Renal cortex interstitium (tissue), 11 donors: ENCODE measurements around the gene DHRS12. TPM values are rescaled to one million over a fixed set of nuclear protein-coding genes. Genes with fewer than 3 reads are reported as not detected.

Source experiments
- DNase-seq, 11 donors: peaks; one replicate each; pipeline ENCODE4 v3.0.0-alpha.2; 2013; ENCODE audit warnings: low read depth in 9 of 11, low spot score in 4 of 11; ENCODE audit errors: extremely low read depth in 1 of 11
- polyA plus RNA-seq, 3 donors: library from polyadenylated mRNA; unstranded; fragments of 120-200 nt; gene quantifications; one replicate each; pipeline ENCODE4 v1.2.1, GENCODE V29; 2013; ENCODE audit not compliant: insufficient read length in 3 of 3

Gene DHRS12
- polyA plus RNA-seq, 3 donors: 16.9 to 25.4 (median 19.7) TPM

DNA sequence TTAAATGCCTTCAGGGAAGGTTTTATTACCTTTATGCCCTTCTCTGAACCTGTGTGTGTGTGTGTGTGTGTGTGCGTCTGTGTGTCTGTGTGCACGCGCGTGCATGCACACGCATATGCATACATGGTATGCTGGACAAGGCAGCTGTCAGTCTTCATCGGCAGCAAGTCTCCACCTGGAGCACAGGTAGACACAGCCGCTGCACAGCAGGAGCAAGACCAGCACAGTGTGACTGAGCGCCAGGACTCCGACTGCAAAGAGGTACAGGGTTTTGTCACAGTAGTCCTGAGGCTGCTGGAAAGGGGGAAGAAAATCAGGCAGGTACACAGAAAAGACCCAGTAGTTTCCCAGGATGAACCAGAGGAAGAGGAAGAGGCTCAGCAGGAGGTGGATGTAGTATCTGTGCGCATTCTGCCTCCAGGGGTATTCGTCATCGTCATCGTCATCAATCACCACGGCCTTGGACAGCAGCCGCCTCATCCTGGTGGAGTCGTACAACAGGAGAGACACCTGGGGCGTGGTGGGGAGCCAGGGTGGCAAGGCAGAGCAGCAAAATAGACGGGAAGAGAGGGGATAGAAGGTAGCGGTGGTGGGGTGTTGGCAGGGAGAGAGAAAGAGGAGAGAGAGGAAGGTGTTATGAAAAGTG is 12.8 kb upstream of the DHRS12 start:
- no peak for DNase-seq

DNA sequence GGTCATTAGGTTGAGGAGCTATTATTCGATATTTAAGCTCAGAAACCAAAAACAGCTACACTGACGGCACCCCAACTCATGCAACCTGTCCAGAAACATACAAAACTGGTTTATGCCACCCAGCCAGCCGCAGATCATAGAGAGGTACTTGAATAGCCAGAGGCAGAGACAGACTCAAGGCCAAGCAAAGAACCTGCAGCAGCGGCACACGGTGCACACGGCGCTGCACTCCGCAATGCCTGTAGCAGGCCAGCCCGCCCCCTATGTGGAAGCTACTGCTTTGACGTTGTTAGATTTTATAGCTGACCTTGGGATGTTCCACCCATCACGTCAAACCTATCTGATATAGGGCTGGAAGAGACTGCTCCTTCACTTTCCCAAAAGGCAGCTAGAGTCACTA is 11.9 kb upstream of the DHRS12 start:
- DNase-seq: no peak

DNA sequence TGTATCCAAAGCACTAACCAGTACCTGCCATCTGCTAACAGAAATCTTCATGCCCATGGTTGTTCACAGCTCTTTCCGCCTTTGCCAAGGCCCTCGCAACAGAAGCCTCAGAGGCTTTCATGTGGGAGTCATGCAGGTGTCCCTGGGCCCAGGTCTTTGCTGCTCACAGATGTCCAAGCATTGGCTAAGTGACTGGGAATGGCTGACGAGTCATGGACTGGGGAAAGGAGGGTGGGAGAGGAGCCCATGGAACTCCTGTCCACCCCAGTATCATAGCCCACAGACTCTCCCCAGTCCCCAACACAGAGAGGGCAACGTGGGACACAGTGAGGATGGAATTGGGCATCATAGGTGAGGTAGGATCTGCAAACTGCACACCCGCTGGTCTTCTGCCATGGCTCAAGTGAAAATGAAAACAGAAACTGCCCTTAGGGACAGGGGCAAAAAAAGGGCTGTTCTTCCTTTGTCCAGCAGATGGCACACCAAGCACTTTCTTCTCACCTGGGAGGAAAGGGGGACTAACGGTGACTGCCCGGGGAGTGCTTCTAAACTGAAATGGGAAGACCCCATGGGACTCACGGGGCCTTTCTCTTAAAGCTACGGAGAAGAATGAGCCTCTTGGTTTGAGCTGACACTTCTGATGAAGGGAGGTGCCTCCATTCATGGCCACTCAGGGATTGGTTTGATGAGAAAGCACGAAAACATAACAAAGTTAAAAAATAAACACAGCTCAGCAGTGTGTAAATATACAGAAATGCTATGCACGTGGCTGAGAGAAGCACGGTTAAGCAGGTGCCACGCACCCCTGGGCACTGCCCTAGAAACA is 11.1 kb upstream of the DHRS12 start:
- peak in 5 of 11 donors; percentile 36 to 63 (median 51) for DNase-seq

DNA sequence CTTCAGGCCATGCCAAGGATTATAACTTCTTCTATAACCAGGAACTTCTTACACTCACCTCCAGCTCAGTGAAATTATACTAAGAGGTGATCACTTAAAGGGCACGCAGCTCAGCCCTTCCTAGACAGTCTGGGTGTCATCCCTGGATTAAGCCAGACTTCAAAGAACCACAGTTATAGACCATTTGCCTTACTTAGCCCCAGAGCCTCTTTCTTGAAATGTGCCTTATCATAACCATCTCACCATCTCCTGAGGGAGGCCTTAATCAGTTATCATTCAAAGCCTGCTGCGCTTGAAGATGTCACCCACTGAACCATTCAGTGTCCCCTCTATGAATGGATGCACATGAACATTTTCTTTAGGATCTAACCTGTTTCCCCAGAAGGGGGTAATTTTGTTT is 10.1 kb upstream of the DHRS12 start:
- DNase-seq: no peak

DNA sequence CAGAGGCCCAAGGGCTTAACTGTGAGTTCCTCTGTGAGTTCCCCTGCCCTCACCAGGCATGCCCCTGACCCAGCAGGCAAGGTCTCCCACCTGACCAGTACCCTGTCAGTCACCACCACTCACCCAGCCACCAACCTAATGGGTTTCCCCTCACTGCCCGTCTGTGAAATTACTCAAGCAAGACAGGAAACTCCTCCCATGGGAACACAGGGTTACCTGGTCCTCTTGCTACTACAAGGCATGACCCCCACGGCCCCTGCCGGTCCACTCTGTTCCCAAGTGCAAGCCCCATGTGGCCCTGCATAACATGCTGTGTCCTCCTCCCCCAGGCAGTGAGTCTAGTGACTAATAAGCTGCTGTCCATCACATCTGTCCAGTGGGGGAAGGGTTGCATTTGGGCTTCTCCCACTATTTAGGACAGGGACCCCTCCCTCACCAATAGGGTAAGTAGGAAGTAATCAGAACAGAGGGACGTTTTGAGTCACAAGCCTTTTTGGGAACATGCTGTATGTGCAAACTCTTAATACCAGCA is 8.0 kb upstream of the DHRS12 start:
- no peak for DNase-seq

DNA sequence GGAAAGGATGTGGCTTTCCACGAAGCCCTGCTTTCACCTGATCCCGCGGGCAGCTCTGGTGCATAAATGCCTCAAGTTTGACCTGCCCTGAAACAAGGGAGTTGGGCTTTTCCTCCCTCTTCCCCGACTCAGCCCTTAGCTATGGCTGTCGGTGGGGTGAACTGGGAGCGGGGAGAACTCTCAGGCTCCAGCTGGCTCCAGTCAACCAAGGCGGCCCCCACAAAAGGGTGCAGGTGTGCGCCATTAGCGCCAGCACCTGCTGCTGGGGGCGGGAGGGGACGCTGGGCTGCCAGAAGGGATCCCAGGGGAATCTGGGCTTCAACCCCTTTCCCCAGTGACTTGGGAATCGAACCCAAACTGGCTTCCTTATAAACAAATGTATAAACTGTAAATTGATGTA is 7.1 kb upstream of the DHRS12 start:
- DNase-seq: no peak

DNA sequence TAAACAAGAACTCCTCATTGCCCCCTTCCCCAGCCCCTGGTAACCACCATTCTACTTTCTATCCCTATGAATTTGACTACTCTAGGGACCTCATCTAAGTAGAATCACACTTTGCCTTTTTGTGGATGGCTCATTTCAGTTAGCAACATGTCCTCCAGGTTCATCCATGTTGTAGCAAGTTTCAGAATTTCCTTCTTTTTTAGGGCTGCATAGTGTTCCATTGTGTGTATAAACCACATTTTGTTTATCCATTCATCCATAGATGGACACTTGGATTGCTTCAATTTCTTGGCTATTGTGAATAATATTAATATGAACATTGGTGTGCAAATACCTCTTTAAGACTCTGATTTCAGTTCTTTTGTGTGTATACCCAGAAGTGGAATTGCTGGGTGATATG is 4.8 kb upstream of the DHRS12 start:
- no peak for DNase-seq

DNA sequence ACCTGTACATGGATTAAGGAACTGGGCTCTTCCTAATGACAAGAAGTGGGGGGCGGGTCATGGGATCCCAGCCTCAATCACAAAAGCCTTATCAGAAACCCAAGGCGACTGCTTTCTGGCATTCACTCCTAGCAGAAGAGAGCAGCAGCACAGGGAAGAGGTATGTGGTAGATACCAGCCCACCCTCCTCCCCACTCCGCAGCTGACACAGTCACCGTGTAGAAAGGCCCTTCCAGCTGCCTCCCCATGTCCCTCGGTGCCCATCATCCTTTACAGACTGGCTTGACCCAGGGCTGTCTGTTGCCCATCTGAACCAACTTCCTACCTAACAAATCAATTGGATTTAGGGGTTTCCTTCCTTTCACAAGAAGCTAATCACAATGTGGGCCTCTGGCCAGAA is 3.1 kb upstream of the DHRS12 start:
- DNase-seq: no peak

DNA sequence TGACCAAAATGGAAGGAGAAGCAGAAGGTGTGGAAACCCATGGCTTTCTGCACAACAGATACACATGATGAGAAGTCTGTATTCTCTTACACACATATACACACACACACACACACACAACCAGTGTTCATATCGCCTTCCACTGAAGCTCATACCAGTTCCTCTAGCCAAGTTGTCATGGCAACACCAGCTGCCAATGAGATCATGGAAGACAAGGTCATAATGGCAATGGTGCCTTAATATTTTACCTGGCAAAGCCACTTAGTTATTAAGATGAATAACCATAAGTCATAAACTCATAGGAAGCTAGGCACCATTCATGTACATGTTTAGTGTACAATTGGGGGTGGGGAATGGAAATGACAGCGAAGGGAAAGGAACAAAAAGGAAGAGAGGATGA is 2.6 kb upstream of the DHRS12 start:
- DNase-seq: no peak

DNA sequence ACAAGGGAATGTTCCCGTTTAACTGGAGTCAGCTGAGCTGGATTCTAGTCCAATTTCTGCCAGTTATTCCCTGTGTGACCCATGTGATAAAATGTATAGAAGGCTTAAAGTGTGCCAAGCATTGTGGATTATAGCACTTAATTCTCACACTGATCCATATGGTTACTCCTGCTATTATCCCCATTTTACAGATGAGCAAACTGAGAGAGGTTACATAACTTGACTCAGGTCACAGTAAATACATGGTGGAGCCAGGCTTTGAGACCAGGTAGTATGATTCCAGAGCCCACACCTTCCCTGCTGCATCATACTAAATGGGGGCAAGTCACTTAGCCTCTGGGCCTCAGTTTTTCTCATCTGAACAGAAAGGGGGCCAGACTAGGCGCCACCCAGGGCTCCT is 2.0 kb upstream of the DHRS12 start:
- no peak for DNase-seq

DNA sequence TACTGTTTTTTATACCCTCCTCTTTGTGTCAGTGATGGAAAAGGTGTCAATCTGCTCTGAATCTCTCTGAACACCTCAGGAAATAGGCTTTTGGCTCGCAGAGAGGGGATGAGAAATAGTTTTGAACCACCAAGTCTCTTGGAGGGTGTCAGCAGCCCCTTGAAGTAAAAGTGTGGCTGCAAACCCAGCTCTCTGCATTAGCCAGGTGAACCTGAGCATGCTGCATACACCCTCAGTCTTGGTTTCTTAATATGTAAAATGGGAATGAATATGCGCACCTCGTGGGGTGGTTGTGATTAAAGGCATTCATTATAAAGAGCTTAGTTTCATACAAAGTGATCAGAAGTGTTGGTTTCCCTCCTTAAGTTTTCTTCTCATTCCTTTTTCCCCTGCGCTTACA is 1.4 kb upstream of the DHRS12 start:
- no peak for DNase-seq

DNA sequence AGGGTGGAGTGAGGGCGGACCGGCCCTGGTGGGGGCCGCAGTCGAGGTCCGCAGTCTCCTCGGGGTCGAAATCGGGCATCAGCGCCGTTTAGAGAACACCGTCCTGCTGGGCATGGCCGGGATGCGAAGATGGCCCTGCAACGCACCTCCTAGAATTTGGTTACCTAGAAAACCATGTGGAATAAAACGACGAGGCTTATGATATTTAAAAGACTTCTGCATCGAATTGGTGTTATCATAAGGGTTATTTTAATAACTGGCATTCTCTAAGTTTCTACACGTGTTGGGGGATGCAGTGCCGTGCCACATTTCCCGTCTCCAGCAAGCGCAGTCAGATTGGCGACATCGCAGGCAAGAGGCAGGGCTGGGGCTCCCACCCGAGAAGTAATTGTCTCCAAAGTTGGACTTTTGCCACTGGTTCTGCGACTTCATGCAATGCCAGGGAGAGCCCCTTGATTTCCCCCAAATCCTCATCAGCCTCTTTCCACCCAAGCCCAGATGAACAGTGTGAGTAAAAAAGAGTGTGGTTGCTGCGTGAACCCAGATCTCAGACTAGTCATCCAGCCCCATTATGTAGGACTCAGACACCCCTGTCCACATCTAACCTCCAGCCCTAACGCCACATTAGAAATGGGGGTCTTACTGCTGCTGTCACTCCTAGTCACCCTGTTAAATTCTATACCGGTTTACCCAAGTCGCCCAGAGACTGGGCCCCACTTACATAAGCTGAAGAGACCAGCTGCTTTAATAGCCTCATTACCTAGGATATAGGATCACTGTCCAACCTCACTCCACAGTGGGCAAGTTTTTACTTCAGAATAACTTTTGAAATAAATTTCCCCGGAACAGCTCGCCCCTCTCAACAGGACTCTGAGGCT is 571 bp upstream of the DHRS12 start:
- no peak for DNase-seq

DNA sequence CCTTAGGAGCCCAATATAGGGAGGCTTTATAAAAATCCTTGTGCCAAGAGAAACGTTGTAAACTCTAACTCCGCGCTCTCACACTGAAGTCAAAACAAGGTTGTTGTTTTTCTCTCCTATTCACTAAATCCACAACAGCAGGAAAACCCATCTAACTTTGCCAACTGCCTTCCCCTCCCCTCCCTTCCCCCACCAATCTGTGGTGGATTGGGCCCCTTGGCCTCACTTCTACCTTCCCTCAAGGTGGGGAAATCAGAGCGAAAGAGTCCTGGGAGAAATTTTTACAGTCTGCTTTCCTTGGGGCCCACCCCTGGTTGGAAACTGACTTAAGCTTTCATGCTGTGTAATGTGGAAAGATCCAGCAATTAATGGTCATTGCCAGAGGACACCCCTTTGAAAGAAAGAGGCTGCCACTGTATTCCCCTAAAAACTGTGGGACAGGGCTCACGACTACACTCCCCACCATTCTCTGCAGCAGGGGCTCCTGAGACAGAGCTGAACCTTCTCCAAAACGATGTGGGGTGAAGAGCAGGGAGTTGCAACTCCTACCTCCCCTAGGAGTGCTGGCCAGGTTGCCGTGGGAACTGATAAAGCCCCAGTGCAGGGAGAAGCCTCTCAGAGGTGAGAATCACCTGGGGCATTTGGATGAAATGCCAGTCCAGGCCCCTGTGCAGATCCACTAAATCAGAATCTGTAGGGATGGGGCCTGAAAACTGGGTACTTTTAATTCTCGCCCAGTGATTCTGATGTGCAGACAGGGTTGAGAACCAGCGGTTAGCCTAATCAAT is 1.1 kb downstream of the DHRS12 start:
- DNase-seq: no peak

DNA sequence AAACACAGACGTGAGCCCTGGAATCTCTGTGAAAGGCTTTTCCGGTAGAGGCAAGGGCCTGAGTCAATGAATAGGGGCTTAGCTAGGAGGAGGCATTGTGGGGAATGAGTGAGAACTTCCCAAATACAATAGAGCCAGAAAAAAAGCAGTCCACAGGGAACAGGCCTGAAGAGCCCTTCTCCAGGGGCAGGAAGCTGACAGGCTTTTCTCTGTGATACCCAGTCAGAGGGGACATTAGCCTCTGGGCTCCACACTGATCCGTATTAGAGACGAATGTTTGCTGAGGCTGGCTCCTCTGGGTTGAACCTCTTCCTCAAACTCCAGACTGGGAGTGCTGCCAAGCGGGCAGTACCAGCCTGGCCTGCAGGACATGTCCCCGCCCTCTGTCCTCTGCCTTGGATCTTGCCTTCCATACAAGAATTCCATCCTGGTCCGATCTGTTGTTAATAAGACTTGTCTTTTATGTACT is 2.3 kb downstream of the DHRS12 start:
- DNase-seq: no peak

DNA sequence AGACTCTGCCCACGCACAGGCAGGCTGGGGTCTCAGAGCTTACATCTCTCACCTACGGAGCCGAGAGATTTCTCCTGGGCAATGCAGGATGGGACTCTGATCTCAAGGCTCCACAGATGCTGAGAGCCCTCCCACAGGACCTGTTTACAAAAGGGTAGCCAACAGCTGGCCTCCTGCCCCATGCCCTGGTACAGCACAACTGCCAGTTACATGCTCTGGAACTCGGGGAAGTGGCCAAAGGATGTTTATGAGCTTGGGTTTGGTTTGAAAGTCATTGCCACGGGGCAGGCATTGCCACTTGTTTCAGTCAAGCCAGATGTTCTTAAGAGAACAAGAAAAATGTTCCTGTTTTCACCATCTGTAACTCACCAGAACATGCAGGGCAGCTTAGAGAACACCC is 3.5 kb downstream of the DHRS12 start:
- DNase-seq: no peak

DNA sequence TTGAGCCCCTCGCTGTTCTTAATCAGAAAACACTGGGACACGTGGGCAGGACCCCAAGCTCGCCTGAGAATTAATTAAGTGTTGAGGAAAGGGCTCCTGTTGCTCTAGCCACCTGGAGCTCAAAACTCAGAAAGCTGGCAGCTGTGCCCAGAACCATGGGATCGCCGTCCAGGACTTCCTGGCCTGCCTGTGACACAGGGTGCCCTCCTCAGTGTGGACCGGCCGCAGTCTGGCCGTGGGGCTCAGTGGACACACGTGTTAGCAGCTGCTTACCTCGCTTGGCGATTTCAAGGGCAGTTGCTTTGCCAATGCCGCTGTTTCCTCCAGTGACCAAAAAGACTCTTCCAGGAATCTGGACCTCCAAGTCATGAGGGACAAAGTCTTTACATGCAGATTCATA is 4.7 kb downstream of the DHRS12 start:
- no peak for DNase-seq

DNA sequence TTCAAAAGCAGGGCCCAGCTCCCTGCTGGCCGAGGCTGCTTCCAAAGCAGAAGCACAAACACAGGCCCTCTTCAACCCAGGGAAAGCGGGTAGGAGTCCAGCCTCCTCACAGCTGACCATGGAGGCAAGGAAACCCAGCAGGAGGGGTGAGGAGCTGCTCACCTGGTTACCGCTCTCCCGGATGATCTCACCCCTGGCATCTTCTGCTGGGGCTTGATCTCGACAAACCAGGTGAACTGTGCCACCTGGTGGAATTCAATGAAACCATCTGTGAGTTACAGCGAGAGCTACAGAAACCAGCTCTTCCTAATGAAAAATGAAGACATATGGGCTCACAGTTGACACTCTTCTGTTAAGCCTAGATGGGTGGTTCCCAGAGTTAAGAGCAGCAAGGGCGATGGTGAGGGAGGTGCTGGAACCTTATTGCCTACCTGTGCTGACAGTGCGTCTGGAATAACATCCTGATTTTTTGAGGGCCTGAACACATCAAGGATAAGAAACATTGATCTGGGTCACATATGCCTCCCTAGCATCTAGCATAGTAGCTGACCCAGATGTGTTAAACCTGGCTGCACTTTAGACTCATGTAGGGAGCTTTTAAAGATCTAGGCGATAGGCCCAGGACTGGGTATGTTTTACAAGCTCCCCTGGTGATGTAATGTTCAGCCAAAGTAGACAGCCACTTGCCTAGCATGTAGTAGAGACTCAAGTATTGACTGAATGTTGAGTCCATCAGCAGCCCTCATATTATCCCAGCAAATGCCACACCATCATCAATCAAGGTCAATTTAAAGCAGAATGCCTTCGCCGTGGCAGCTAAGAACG is 6.1 kb downstream of the DHRS12 start:
- DNase-seq: peak in 9 of 11 donors; percentile 49 to 67 (median 59)

DNA sequence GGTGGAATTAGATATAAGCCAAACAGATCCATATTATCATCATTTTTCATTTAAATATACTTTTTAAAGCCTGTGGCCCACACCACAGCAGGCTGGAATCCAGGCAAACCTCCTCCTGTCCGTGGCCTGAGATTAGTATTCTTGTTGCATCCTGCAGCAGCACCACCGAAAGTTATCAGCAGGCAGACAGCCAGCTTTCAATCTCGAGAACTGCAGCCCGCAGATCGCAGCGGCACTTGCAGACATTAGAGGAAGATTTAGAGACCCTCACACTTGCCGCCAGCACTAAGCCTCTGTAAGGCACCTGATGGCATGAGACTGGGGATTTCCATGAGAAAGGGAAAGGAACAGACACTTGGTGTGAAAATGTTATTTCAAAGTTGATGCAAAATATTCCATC is 7.4 kb downstream of the DHRS12 start:
- no peak for DNase-seq
